HEK293T (cell line): ENCODE measurements around the gene SMIM41.

Experiments
- CTCF ChIA-PET: fragments of 350-600 bp; formaldehyde crosslinking; extraction: SDS; loops from one replicate; lab custom pipeline; 2021; ENCODE audit warnings: antibody characterized with exemption, inconsistent platforms; lab: Yijun Ruan, JAX
- POLR2A ChIA-PET: fragments of 350-600 bp; formaldehyde crosslinking; extraction: SDS; loops from one replicate; lab custom pipeline; 2020; ENCODE audit warnings: antibody characterized with exemption, inconsistent platforms; lab: Yijun Ruan, JAX
- DNase-seq: peaks from one replicate; pipeline ENCODE4 v3.0.0; 2012; ENCODE audit warnings: mixed read lengths; ENCODE audit errors: extremely low spot score
- ARNT ChIP-seq: fragments of 450-650 bp; IDR thresholded peaks from 2 replicates; pipeline ENCODE4 v1.6.1; 2017; ENCODE audit warnings: mild to moderate bottlenecking
- BHLHE40 ChIP-seq: fragments of 450-650 bp; IDR thresholded peaks from 2 replicates; pipeline ENCODE4 v1.6.1; 2016; ENCODE audit warnings: mild to moderate bottlenecking, moderate library complexity, borderline replicate concordance
- CTBP1 ChIP-seq: fragments of 450-650 bp; IDR thresholded peaks from 2 replicates; pipeline ENCODE4 v1.6.1; 2016; ENCODE audit warnings: borderline replicate concordance
- ELF4 ChIP-seq: fragments of 450-650 bp; IDR thresholded peaks from 2 replicates; pipeline ENCODE4 v1.6.1; 2017; ENCODE audit warnings: antibody characterized with exemption
- FOXA1 ChIP-seq: fragments of 450-650 bp; IDR thresholded peaks from 2 replicates; pipeline ENCODE4 v1.6.1; 2016; ENCODE audit warnings: mild to moderate bottlenecking
- FOXK2 ChIP-seq: fragments of 450-650 bp; IDR thresholded peaks from 2 replicates; pipeline ENCODE4 v1.6.1; 2016; ENCODE audit warnings: mild to moderate bottlenecking
- FOXM1 ChIP-seq: fragments of 450-650 bp; IDR thresholded peaks from 2 replicates; pipeline ENCODE4 v1.6.1; 2017; ENCODE audit warnings: mild to moderate bottlenecking, borderline replicate concordance
- HDGF ChIP-seq: fragments of 450-650 bp; IDR thresholded peaks from 2 replicates; pipeline ENCODE4 v1.6.1; 2017; ENCODE audit warnings: antibody characterized with exemption, borderline replicate concordance
- L3MBTL2 ChIP-seq: fragments of 450-650 bp; conservative IDR thresholded peaks from 2 replicates; pipeline ENCODE4 v1.6.1; 2016; ENCODE audit warnings: mild to moderate bottlenecking
- LEF1 ChIP-seq: fragments of 450-650 bp; IDR thresholded peaks from 2 replicates; pipeline ENCODE4 v1.6.1; 2017; ENCODE audit warnings: mild to moderate bottlenecking, borderline replicate concordance
- NFRKB ChIP-seq: fragments of 450-650 bp; IDR thresholded peaks from 2 replicates; pipeline ENCODE4 v1.6.1; 2016; ENCODE audit warnings: mild to moderate bottlenecking, moderate library complexity
- PKNOX1 ChIP-seq: fragments of 450-650 bp; IDR thresholded peaks from 2 replicates; pipeline ENCODE4 v1.6.1; 2016
- SP1 ChIP-seq: fragments of 450-650 bp; IDR thresholded peaks from 2 replicates; pipeline ENCODE4 v1.6.1; 2017
- SUZ12 ChIP-seq: fragments of 450-650 bp; IDR thresholded peaks from 2 replicates; pipeline ENCODE4 v1.6.1; 2016; ENCODE audit warnings: mild to moderate bottlenecking
- TARDBP ChIP-seq: fragments of 450-650 bp; IDR thresholded peaks from 2 replicates; pipeline ENCODE4 v1.6.1; 2016
- ZNF384 ChIP-seq: fragments of 450-650 bp; IDR thresholded peaks from 2 replicates; pipeline ENCODE4 v1.6.1; 2016

SMIM41 gene

DNA sequence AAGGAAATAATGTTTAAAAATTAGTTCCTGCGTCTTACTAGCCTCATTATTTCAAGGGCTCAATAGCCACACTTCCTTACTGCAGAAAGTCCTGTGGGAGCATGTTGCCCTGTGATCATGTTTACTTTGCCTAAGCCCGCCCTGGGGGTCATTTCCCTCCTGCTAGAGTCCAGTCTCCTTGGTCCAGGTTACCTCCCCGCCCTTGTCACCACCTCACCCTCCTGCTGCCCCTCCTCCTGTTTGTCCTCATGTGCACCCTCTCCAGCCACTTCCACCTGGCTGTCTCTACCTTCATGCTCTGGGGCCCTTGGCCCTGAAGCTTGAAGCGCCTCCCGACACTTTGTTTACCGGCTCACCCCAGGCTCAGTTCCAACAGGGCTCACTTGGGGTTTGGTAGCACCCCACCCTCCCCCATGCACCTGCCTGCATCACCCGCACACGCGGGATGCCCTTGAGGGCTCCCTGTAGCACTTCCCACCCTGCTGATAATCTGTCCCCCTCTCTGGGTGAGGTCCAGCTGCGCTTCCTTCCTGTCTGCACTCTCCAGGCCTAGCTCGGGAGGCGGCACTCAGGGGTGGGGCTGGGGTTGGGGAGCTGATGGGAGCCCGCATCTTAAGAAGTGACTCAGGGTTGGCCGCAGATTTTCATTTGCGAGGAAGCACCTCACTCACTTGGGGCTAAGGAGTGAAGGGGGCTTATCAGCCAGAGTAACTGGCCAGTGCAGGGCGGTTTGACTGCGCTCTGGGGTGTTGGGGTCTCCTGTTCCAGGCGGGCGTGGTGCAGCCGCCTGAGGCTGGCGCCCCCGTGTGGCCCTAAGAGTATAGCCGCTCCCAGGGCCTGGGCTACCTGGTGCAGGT lies 40.1 kb downstream of the SMIM41 start:
- POLR2A ChIA-PET: no interaction called here
- DNase-seq: peak; percentile 79
- TF ChIP-seq ELF4: no peak
- no peak for TF ChIP-seq FOXK2
- TF ChIP-seq ARNT: no peak
- TF ChIP-seq SUZ12: no peak
- no peak for TF ChIP-seq L3MBTL2
- TF ChIP-seq FOXM1: no peak
- no peak for TF ChIP-seq HDGF
- TF ChIP-seq SP1: no peak
- TF ChIP-seq FOXA1: no peak
- no peak for TF ChIP-seq CTBP1
- no peak for TF ChIP-seq TARDBP
- TF ChIP-seq LEF1: no peak
- TF ChIP-seq BHLHE40: no peak
- no peak for TF ChIP-seq NFRKB
- TF ChIP-seq PKNOX1: no peak
- TF ChIP-seq ZNF384: no peak
- CTCF ChIA-PET: interaction anchor here (0.6 to 1.3 kb wide), 7 partner anchors 85 to 349 kb away, joined by 3 to 13 read pairs (median 3); no protein-coding TSS in a partner anchor

DNA sequence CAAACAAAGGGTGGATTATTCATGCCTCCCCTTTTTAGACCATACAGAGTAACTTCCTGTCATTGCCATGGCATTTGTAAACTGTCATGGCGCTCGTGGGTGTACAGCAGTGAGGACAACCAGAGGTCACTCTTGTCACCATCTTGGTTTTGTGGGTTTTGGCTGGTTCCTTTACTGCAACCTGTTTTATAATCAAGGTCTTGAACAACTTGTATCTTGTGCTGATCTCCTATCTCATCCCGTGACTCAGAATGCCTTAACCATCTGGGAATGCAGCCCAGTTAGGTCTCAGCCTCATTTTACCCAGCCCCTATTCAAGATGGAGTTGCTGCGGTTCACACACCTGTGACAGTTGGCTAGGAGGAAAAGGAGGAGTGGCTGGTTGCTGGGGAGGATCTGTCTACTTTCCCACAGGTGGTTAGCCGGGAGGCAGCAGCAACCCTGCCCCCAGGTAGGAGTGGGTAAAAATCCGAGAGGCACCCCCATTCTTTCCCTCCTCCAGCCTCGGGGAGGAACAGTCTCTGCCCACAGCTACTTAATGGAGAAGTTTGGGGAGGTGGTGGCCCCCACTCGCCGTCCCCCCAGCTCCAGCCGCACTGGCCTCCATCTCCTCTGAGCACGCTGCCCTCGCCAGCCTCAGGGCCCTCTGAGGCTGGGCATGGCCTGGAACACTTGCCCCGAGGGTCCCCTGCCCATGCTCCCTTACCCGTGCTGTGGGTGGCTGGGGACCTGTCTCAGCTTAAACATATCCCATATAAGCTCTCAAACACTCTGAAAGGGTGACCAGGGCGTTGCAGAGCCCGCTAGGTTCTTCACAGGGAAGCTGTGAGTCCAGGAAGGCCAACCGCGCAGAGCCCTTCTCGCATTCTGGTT lies 41.7 kb downstream of the SMIM41 start:
- TF ChIP-seq BHLHE40: no peak
- no peak for TF ChIP-seq HDGF
- TF ChIP-seq ELF4: no peak
- no peak for TF ChIP-seq ARNT
- no peak for TF ChIP-seq NFRKB
- no peak for TF ChIP-seq CTBP1
- TF ChIP-seq FOXK2: no peak
- no peak for TF ChIP-seq L3MBTL2
- no peak for TF ChIP-seq FOXM1
- no peak for TF ChIP-seq PKNOX1
- no peak for TF ChIP-seq LEF1
- TF ChIP-seq TARDBP: no peak
- no peak for TF ChIP-seq ZNF384
- no peak for TF ChIP-seq FOXA1
- DNase-seq: no peak
- ChIA-PET POLR2A (interaction anchor here (1.0 kb wide), 1 partner anchor 96 kb away, joined by 3 read pairs; no protein-coding TSS in a partner anchor), CTCF (interaction anchor here (0.7 to 1.8 kb wide), 6 partner anchors 11 to 158 kb away, joined by 3 to 9 read pairs (median 4); no protein-coding TSS in a partner anchor)

GRCh38 chr12:52121824-52122539 lies 42.5 kb downstream of the SMIM41 start:
- ChIA-PET CTCF (interaction anchor here (0.7 to 3.1 kb wide), 6 partner anchors 11 to 157 kb away, joined by 3 to 15 read pairs (median 5); no protein-coding TSS in a partner anchor), POLR2A (interaction anchor here (1.0 kb wide), 1 partner anchor 97 kb away, joined by 3 read pairs; no protein-coding TSS in a partner anchor)
- DNase-seq: peak; percentile 80
- TF ChIP-seq TARDBP (no peak), CTBP1 (no peak), FOXM1 (no peak), LEF1 (no peak)

DNA sequence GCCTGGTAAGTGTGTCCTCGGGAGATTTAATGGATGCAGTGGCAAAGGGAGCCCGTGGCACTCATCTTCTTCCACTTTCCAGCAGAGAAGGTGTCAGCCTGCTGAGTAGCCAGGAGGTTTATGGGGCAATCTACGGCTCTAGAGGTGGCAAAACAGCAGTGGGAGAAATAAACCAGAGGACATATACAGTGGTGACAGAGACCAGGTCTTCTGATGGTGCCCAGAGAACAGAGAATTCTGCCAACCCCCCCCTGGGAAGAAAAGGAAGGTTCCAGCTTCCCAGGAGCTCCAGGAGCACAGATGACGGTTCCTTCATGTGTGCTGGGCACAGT lies 43.0 kb downstream of the SMIM41 start:
- POLR2A ChIA-PET: no interaction called here
- CTCF ChIA-PET: interaction anchor here (0.6 to 3.1 kb wide), 4 partner anchors 9 to 157 kb away, joined by 4 to 15 read pairs (median 6); no protein-coding TSS in a partner anchor
- TF ChIP-seq L3MBTL2: no peak
- TF ChIP-seq TARDBP: no peak
- no peak for TF ChIP-seq FOXM1
- TF ChIP-seq PKNOX1: no peak
- no peak for TF ChIP-seq FOXK2
- TF ChIP-seq BHLHE40: no peak
- no peak for TF ChIP-seq SP1
- TF ChIP-seq ELF4: no peak
- peak; percentile 4 for DNase-seq

DNA sequence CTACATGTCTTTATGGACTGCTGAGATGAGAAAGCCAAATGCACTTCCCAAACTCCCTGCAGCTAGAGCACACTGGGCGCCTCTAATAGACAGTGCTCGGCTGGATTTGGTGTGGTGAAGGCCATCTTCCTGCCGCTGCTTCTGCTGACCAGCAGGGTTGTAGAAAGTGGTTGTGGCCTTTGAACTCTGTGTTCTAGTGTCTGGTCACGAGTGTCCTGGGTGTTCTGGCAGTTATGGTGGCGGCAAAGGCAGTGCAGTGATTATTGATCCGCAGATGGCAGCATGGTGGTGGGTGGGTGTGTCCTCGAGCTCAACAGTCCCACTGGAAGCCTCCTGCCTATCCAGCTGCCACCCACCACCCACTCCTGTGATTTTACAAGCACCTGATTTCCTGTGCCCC lies 43.4 kb downstream of the SMIM41 start:
- ChIA-PET POLR2A (no interaction called here), CTCF (interaction anchor here (0.6 to 3.1 kb wide), 4 partner anchors 9 to 157 kb away, joined by 4 to 15 read pairs (median 6); no protein-coding TSS in a partner anchor)
- peak; percentile 1 for DNase-seq
- no peak for TF ChIP-seq ZNF384
- TF ChIP-seq SP1: no peak
- no peak for TF ChIP-seq LEF1
- no peak for TF ChIP-seq TARDBP
- no peak for TF ChIP-seq FOXK2
- TF ChIP-seq FOXA1: no peak
- TF ChIP-seq FOXM1: no peak
- TF ChIP-seq SUZ12: no peak
- no peak for TF ChIP-seq CTBP1
- no peak for TF ChIP-seq ELF4
- TF ChIP-seq PKNOX1: no peak
- no peak for TF ChIP-seq NFRKB
- no peak for TF ChIP-seq BHLHE40
- TF ChIP-seq ARNT: no peak
